GM21723 (cell line): ENCODE data around the gene ZNF148.

ENCODE experiments used
- ATAC-seq: cut with Tn5 transposase; IDR thresholded peaks from one replicate; pipeline ENCODE4 v1.9.1; 2021; ENCODE audit warnings: mild to moderate bottlenecking, moderate library complexity; ENCODE audit not compliant: unreplicated experiment

The ZNF148 gene

DNA sequence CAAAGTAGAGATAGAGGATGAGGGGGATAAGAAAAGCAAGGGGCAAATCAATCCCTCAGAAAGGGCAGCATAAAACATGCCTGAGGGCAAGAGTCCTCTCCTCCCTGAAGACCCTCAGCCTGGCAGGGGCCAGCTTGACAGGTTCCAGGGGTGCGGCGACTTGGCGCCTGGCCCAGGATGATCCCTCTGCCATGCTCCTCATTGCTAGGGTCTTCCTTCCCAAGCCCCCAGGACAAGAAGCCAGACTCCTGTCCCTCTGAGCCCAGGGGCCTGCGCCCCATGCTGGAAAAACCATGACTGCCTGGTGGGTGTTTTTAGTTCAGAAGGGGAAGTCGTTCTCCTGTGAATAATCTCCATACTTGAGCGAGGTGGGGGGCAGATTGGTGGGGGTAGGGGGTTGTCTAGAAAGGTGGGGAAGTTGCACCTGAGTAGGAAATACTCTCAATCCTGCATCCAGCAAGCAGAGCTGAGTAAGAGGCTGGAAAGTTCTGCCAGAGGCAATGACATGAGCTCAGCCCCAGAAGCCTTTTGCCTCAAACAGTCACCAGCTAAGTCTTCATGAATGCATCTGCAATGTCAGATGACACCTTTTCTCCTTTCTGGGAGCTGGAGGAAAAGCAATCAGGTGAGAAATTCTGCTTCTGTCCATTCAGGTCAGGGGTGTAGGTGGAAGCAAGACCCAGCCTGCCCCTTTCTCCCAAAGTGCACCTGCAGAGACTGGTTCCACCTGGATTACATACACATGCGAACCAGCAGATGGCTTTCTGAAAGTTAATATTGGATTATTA, 180.9 kb downstream of the ZNF148 start:
- no peak for ATAC-seq

- ATAC-seq, result peak; percentile 62
Observed at GRCh38 chr3:125192190-125193035, 182.7 kb downstream of the ZNF148 start.

GRCh38 chr3:125191730-125192129, 183.4 kb downstream of the ZNF148 start:
- ATAC-seq, result no peak

GRCh38 chr3:125191256-125191655, 183.9 kb downstream of the ZNF148 start:
- ATAC-seq, result no peak

DNA sequence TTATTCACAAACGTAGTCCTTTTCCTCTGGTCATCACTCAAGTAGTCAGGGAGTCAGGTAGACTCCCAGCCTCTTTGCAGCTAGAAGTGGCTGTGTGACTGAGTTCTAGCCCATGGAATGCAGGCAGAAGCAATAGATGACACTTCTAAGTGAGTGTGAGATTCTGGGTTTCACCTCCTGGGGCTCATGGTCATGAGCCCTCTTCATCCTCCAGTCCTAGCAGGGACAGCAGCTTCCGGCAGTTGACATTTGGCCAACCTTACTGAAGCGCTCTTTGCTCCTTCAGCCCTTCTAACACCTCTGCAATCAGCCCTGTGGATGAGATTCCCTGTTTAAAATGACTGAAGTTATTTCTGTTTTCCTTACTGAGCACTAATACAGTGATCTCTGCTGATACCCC, 184.3 kb downstream of the ZNF148 start:
- ATAC-seq, result no peak

DNA sequence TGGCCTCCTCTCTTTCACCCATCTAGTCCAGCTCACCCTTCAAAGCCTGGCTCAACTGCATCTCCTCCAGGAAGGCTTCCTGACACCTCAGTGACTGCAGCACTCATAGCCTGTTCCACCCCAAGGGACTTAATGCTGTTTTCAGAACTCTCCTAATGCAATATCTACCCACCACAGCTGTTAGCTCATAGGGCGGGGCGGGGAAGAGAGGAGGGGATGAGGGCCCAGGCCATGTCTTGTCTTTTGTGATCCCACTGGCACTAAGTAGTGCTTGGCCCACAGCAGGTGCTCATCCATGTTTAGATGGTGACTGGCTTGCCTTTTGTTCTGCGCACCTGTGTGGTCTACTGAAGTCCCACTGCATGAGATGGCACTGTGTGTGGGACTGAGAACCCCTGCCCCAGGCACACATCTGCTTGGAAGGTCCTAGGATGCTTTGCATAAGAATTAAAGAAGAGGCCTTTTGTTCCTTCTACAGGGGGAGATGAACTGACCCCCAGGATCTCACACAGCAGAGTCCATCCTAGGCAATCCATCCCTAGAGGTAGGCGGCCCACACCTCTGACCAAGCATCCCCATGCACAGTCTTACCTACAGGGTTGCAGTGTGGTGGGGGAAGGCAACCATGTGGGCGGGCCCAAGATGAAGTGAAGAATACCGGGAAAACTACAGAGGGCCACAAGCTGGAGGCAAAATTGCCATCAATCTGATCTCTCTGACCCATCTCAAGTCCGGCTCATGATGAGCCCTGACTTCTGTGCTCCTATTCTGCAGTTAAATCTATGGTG, 185.6 kb downstream of the ZNF148 start:
- no peak for ATAC-seq

GRCh38 chr3:125188955-125189354, 186.2 kb downstream of the ZNF148 start:
- no peak for ATAC-seq

DNA sequence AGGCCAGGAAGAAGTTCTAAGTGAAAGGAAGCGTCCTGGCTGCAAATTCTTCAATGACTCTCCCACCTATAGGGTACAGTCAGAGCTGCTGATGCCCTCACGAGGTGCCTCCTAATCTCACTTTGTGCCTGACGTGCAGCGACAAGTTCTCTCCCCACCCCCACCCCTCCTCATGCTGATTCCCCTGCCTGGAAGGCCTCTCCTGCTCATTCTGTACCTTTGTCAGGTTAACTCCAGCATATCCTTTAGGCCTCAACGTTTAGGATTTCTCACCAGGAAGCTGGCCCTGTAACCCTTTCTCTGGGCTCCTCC, 187.6 kb downstream of the ZNF148 start:
- ATAC-seq, result no peak

GRCh38 chr3:125186800-125187598, 188.1 kb downstream of the ZNF148 start:
- ATAC-seq, result peak; percentile 19

GRCh38 chr3:125186261-125186787, 188.8 kb downstream of the ZNF148 start:
- ATAC-seq, result peak; percentile 83

DNA sequence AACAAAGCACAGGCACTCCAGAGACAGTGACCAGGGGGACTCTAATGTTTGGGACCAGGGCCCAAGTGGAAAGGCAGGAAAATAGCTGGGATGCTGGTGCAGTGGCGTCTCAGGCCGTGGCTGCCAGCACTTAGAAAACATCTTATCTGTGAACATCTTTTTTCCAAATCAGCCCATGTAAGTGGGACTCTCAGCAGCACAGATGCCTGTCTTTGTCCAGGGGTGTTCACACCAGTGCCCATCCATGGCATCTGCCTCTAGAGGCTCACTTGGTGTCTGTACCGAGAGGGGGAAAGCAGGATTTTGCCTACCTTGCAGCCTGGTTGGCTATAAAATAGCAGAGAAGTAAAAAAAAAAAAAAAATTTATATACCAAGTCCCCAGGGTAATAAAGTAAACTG, 189.3 kb downstream of the ZNF148 start:
- no peak for ATAC-seq

DNA sequence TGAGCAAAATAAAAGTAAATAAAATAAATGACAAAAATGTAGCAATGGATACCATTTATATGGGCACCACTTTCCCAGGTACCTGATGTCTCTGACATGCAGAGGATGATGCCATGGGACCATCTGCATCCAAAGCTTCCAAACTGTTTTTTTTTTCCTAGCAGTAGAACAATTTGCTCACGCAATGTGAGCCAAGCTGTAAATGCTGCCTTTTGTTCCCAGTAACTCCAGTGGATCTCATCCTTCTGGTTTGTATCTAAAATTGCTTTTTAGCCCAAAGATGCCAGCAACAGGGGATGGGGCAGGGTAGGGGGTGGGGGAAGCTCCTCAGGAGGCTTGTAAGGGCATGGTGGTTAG, 195.3 kb downstream of the ZNF148 start:
- no peak for ATAC-seq

- ATAC-seq, result peak; percentile 78
Observed at GRCh38 chr3:125179143-125179883, 195.8 kb downstream of the ZNF148 start.

GRCh38 chr3:125177746-125178145, 197.4 kb downstream of the ZNF148 start:
- ATAC-seq, result no peak
